ENCODE results near the gene RNF19B. TPM values are rescaled to one million over a fixed set of nuclear protein-coding genes. Genes with fewer than 3 reads are reported as not detected.
A peak's percentile ranks its signal among the peaks of the same experiment; 100 is the strongest.

RNF19B gene
- total RNA-seq, 1 donor from 2014 or later, result 14.2 TPM

- H3K27ac ChIP-seq, result no peak overlapping the region
- H4K20me1 ChIP-seq (ENCODE audit: low read depth), result no peaks in the 10 kb centered on the region
- peaks cover 7% of the 10 kb centered on the region for H3K36me3 Mint-ChIP-seq
- no peaks in the 10 kb centered on the region for H3K9me3 Mint-ChIP-seq
- H2AFZ ChIP-seq (replicated peaks), result no peak overlapping the region
- DNase-seq (ENCODE audit: low spot score), result no peak
- H3K36me3 ChIP-seq, result no peaks in the 10 kb centered on the region
- H3K4me3 ChIP-seq, result no peak overlapping the region
- H3K27me3 ChIP-seq, result no peaks in the 10 kb centered on the region
- H3K27ac Mint-ChIP-seq, result no peak overlapping the region
- no peaks in the 10 kb centered on the region for H3K27me3 Mint-ChIP-seq (ENCODE audit: insufficient read depth, low read depth)
- no peaks in the 10 kb centered on the region for H3K4me1 Mint-ChIP-seq
- no peak overlapping the region for H3K4me3 Mint-ChIP-seq
- no peak overlapping the region for H3K4me2 ChIP-seq
- TF ChIP-seq EZH2phosphoT487 (IDR thresholded peaks at IDR 0.05) (no peak), CTCF (IDR thresholded peaks at IDR 0.05) (no peak), EZH2 (IDR thresholded peaks at IDR 0.05) (no peak)
- peaks cover 6% of the 10 kb centered on the region for H3K4me1 ChIP-seq
- no peaks in the 10 kb centered on the region for H3K79me2 ChIP-seq (ENCODE audit: low read depth)
- no peak overlapping the region for H3K9ac ChIP-seq
- H3F3A ChIP-seq (ENCODE audit: low read depth), result peaks cover 10% of the 10 kb centered on the region
- H3K9me3 ChIP-seq (ENCODE audit: low read depth), result no peaks in the 10 kb centered on the region
These were observed 27.5 kb downstream of the RNF19B start for GRCh38 chr1:32937061-32937460.

- Mint-ChIP-seq H3K9me3 (no peaks in the 10 kb centered on the region), H3K27ac (no peak overlapping the region), H3K4me1 (no peaks in the 10 kb centered on the region), H3K4me3 (no peak overlapping the region), H3K36me3 (peaks cover 7% of the 10 kb centered on the region), H3K27me3 (ENCODE audit: insufficient read depth, low read depth) (no peaks in the 10 kb centered on the region)
- Histone ChIP-seq H4K20me1 (ENCODE audit: low read depth) (no peaks in the 10 kb centered on the region), H3K9me3 (ENCODE audit: low read depth) (no peaks in the 10 kb centered on the region), H2AFZ (replicated peaks) (no peak overlapping the region), H3K4me2 (no peak overlapping the region), H3K4me3 (no peak overlapping the region), H3K9ac (no peak overlapping the region), H3K36me3 (no peaks in the 10 kb centered on the region), H3K79me2 (ENCODE audit: low read depth) (no peaks in the 10 kb centered on the region), H3K4me1 (peaks cover 6% of the 10 kb centered on the region), H3K27me3 (no peaks in the 10 kb centered on the region), H3F3A (ENCODE audit: low read depth) (peaks cover 10% of the 10 kb centered on the region), H3K27ac (no peak overlapping the region)
- DNase-seq (ENCODE audit: low spot score), result no peak
- no peak for TF ChIP-seq EZH2 (IDR thresholded peaks at IDR 0.05)
- TF ChIP-seq EZH2phosphoT487 (IDR thresholded peaks at IDR 0.05), result no peak
- no peak for TF ChIP-seq CTCF (IDR thresholded peaks at IDR 0.05)
These were observed 30.1 kb downstream of the RNF19B start for GRCh38 chr1:32934535-32934934.

- Histone ChIP-seq H3K9me3 (ENCODE audit: low read depth) (no peaks in the 10 kb centered on the region), H3K36me3 (no peaks in the 10 kb centered on the region), H3F3A (ENCODE audit: low read depth) (peaks cover 10% of the 10 kb centered on the region), H3K27me3 (peaks cover 4% of the 10 kb centered on the region), H3K27ac (peak overlapping the region; percentile 75), H3K4me3 (no peak overlapping the region), H2AFZ (replicated peaks) (peak overlapping the region; percentile 5), H4K20me1 (ENCODE audit: low read depth) (no peaks in the 10 kb centered on the region), H3K79me2 (ENCODE audit: low read depth) (no peaks in the 10 kb centered on the region), H3K9ac (no peak overlapping the region), H3K4me2 (no peak overlapping the region), H3K4me1 (peaks cover 6% of the 10 kb centered on the region)
- H3K4me1 Mint-ChIP-seq, result no peaks in the 10 kb centered on the region
- H3K27ac Mint-ChIP-seq, result no peak overlapping the region
- peaks cover 7% of the 10 kb centered on the region for H3K36me3 Mint-ChIP-seq
- no peaks in the 10 kb centered on the region for H3K27me3 Mint-ChIP-seq (ENCODE audit: insufficient read depth, low read depth)
- H3K9me3 Mint-ChIP-seq, result no peaks in the 10 kb centered on the region
- DNase-seq (ENCODE audit: low spot score), result peak; percentile 4
- H3K4me3 Mint-ChIP-seq, result no peak overlapping the region
- TF ChIP-seq EZH2 (IDR thresholded peaks at IDR 0.05) (no peak), CTCF (IDR thresholded peaks at IDR 0.05) (no peak), EZH2phosphoT487 (IDR thresholded peaks at IDR 0.05) (no peak)
These were observed 30.8 kb downstream of the RNF19B start for GRCh38 chr1:32933742-32934322.
